Mucosa of descending colon (tissue), 3 donors: ENCODE measurements around the gene MAP4K5. TPM values are rescaled to one million over a fixed set of nuclear protein-coding genes. Genes with fewer than 3 reads are reported as not detected.

Experiments used
- total RNA-seq, 3 donors: library from RNA; stranded (reverse); fragmentation: NEBNext Ultra II Directional in 2 of 3; extraction: Animal tissue kit (Norgen Biotek cat#: 25700) in 2 of 3; gene quantifications; one replicate each; pipeline versions ENCODE4 v1.2.1 to v1.2.4, GENCODE V29; 2021 to 2023
- donor health status: DM: no; HTN: no; CAD: no; lungs with moderate emphysema.
- donor health status: DM: no; HTN: no; CAD: no.
- donor health status: DM: no; HTN: yes; CAD: no.

MAP4K5 gene
- total RNA-seq, 3 donors from 2014 or later, result 42.2 to 65.8 (median 45.3) TPM

Other genes starting within 250 kb of the MAP4K5 start
- gene L2HGDH, start 220.3 kb downstream of the MAP4K5 start, total RNA-seq, result 10 to 100 TPM in 1 of 3 donors, 1 to 10 TPM in 2; 7.2 to 11.2 (median 9.8) TPM
- gene DMAC2L, start 220.2 kb downstream of the MAP4K5 start, total RNA-seq, result 10 to 100 TPM; 18.9 to 27.6 (median 21.5) TPM
- 10 to 100 TPM; 31.0 to 70.4 (median 53.5) TPM for gene CDKL1, start 135.7 kb downstream of the MAP4K5 start, total RNA-seq
- gene ATL1, start 27.6 kb upstream of the MAP4K5 start, total RNA-seq, result 10 to 100 TPM; 12.0 to 15.1 (median 13.1) TPM
- 10 to 100 TPM; 17.0 to 29.0 (median 18.0) TPM for gene SAV1, start 135.7 kb upstream of the MAP4K5 start, total RNA-seq